Ovary (tissue), 3 donors: ENCODE measurements around the gene GSTO2.

ENCODE experiments used
- CTCF ChIP-seq, 3 donors: fragments of 450-650 bp in 2 of 3; fragments of 200-600 bp in 1 of 3; IDR thresholded peaks; one replicate each; pipeline versions ENCODE4 v1.5.1 to v1.8.0; 2016 to 2022; ENCODE audit warnings: antibody characterized with exemption in 3 of 3, mild to moderate bottlenecking in 1 of 3
- EP300 ChIP-seq: sonication (generic); formaldehyde crosslinking; IDR thresholded peaks from one replicate; pipeline ENCODE4 v1.6.1; 2017; ENCODE audit warnings: antibody characterized with exemption
- POLR2A ChIP-seq: fragments of 450-650 bp; IDR thresholded peaks from one replicate; pipeline ENCODE4 v1.6.1; 2017; ENCODE audit warnings: antibody characterized with exemption, mild to moderate bottlenecking, moderate library complexity
- donor health status: DM: no; HTN: no; CAD: no.

- TF ChIP-seq POLR2A (no peak), CTCF (IDR thresholded peaks at IDR 0.05) (no peak), EP300 (no peak)
Measured at GRCh38 chr10:104327745-104328645, 59.0 kb downstream of the GSTO2 start.
